Stomach smooth muscle (tissue), 2 donors: ENCODE data around the gene RAC3.

Source experiments
- H3K27ac ChIP-seq: one replicate; pipeline ENCODE4 v1.7.0; 2013; ENCODE audit warnings: mild to moderate bottlenecking, low read length, inconsistent platforms
- H3K27me3 ChIP-seq, 2 donors: one replicate each; pipeline ENCODE4 v1.7.0; 2013; ENCODE audit warnings: low read length in 2 of 2; ENCODE audit not compliant: insufficient read depth in 2 of 2, control insufficient read depth in 1 of 2
- H3K36me3 ChIP-seq, 2 donors: one replicate each; pipeline ENCODE4 v1.7.0; 2013; ENCODE audit warnings: low read length in 2 of 2; ENCODE audit not compliant: control insufficient read depth in 2 of 2, insufficient read depth in 2 of 2
- H3K4me1 ChIP-seq: one replicate; pipeline ENCODE4 v1.7.0; 2013; ENCODE audit warnings: low read length; ENCODE audit not compliant: control insufficient read depth, insufficient read depth
- H3K4me3 ChIP-seq, 2 donors: one replicate each; pipeline ENCODE4 v1.7.0; 2013; ENCODE audit warnings: low read length in 2 of 2
- H3K9ac ChIP-seq, 2 donors: one replicate each; pipeline ENCODE4 v1.7.0; 2013; ENCODE audit warnings: low read length in 2 of 2, mild to moderate bottlenecking in 1 of 2
- H3K9me3 ChIP-seq, 2 donors: one replicate each; pipeline ENCODE4 v1.7.0; 2013; ENCODE audit warnings: low read length in 2 of 2; ENCODE audit not compliant: control insufficient read depth in 2 of 2
- donor health status: healthy.
- donor health status: Pancreatic carcinoma.

RAC3 gene

GRCh38 chr17:82073446-82073845 is 42.0 kb downstream of the RAC3 start:
- no peaks in the 10 kb centered on the region for H3K27me3 ChIP-seq
- H3K9ac ChIP-seq: no peak overlapping the region
- H3K4me3 ChIP-seq: no peak overlapping the region
- no peaks in the 10 kb centered on the region for H3K36me3 ChIP-seq
- no peak overlapping the region for H3K27ac ChIP-seq
- H3K4me1 ChIP-seq: no peaks in the 10 kb centered on the region
- no peaks in the 10 kb centered on the region for H3K9me3 ChIP-seq

DNA sequence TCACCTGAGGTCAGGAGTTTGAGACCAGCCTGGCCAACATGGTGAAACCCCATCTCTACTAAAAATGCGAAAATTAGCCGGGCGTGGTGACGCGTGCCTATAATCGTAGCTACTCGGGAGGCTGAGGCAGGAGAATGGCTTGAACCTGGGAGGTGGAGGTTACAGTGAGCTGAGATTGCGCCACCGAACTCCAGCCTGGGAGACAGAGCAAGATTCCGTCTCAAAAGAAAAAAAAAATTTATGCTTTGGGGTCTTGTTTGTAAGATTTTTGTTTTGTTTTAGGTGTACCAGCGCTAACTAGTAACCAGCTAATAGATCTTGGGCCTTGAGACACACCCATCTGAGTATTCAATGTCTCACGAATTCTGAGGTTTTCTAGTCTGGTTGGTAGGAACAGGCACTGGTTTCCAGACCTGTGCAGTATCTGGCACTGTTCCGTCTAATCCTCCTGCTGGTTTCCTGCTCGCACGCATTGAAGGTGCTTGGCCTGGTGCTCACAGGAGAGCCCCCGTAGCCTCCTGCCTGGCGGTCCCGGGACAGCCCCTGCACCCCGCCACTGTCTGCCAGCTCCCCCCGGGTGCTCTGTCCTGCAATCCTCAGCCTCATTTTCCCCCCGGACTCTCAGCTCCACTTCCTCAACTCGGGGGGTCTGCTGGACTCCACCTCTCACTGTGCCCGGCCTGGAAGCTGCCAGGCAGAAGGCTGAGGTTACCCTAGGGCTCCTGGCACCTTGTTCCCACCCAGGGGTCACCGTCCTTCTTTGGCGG is 44.7 kb downstream of the RAC3 start:
- no peak overlapping the region for H3K9ac ChIP-seq
- no peaks in the 10 kb centered on the region for H3K27me3 ChIP-seq
- H3K9me3 ChIP-seq: no peaks in the 10 kb centered on the region
- no peak overlapping the region for H3K4me3 ChIP-seq
- peaks cover 1 to 8% of the 10 kb centered on the region in 2 donors for H3K36me3 ChIP-seq
- H3K4me1 ChIP-seq: no peaks in the 10 kb centered on the region
- no peak overlapping the region for H3K27ac ChIP-seq

GRCh38 chr17:82076785-82077591 is 45.5 kb downstream of the RAC3 start:
- Histone ChIP-seq H3K27ac (no peak overlapping the region), H3K36me3 (peaks cover 5 to 13% of the 10 kb centered on the region in 2 donors)

GRCh38 chr17:82077617-82078358 is 46.3 kb downstream of the RAC3 start:
- Histone ChIP-seq H3K9me3 (no peaks in the 10 kb centered on the region), H3K4me1 (no peaks in the 10 kb centered on the region), H3K9ac (no peak overlapping the region), H3K27me3 (no peaks in the 10 kb centered on the region), H3K36me3 (peaks cover 5 to 16% of the 10 kb centered on the region in 2 donors), H3K27ac (no peak overlapping the region), H3K4me3 (no peak overlapping the region)

More at GRCh38 chr17:82076785-82077591, 45.5 kb downstream of the RAC3 start:
- Histone ChIP-seq H3K27me3 (no peaks in the 10 kb centered on the region), H3K4me1 (no peaks in the 10 kb centered on the region), H3K9me3 (no peaks in the 10 kb centered on the region), H3K4me3 (no peak overlapping the region), H3K9ac (no peak overlapping the region)

DNA sequence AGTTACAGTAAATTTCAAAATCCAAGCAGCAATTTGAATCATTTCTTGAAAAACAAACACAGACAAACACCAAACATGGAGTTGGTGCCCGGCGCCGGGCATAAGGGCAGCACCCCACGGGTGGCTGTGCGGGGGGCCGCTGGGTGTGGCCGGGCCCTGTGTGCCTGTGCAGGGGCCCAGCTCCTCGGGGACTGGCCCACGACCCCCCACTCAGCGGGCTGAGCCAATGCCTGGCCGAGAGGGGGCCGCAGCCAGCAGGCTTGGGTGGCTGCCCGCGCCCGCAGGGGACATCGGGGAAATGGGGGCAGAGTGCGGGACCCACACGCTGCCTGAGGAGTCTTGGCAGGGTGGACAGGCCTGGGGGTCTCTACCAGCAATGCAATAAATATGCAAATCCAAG is 47.0 kb downstream of the RAC3 start:
- H3K27ac ChIP-seq: no peak overlapping the region
- H3K4me3 ChIP-seq: no peak overlapping the region
- H3K36me3 ChIP-seq: peaks cover 5 to 21% of the 10 kb centered on the region in 2 donors
- H3K9me3 ChIP-seq: no peaks in the 10 kb centered on the region
- H3K27me3 ChIP-seq: no peaks in the 10 kb centered on the region
- no peak overlapping the region for H3K9ac ChIP-seq
- H3K4me1 ChIP-seq: no peaks in the 10 kb centered on the region

- Histone ChIP-seq H3K36me3 (peaks cover 5 to 25% of the 10 kb centered on the region in 2 donors), H3K4me3 (no peak overlapping the region), H3K9ac (no peak overlapping the region), H3K27me3 (no peaks in the 10 kb centered on the region), H3K27ac (no peak overlapping the region), H3K4me1 (no peaks in the 10 kb centered on the region), H3K9me3 (no peaks in the 10 kb centered on the region)
Observed at GRCh38 chr17:82079001-82079677, 47.7 kb downstream of the RAC3 start.

- Histone ChIP-seq H3K27ac (no peak overlapping the region), H3K4me1 (no peaks in the 10 kb centered on the region), H3K27me3 (no peaks in the 10 kb centered on the region), H3K4me3 (no peak overlapping the region), H3K36me3 (peaks cover 5 to 29% of the 10 kb centered on the region in 2 donors), H3K9me3 (no peaks in the 10 kb centered on the region), H3K9ac (no peak overlapping the region)
Observed at GRCh38 chr17:82080048-82080788, 48.7 kb downstream of the RAC3 start.

- no peak overlapping the region for H3K9ac ChIP-seq
- peaks cover 6 to 30% of the 10 kb centered on the region in 2 donors for H3K36me3 ChIP-seq
Observed at GRCh38 chr17:82080789-82081464, 49.4 kb downstream of the RAC3 start.

GRCh38 chr17:82081546-82081945 is 50.1 kb downstream of the RAC3 start:
- Histone ChIP-seq H3K36me3 (peaks cover 12 to 33% of the 10 kb centered on the region in 2 donors), H3K27me3 (no peaks in the 10 kb centered on the region), H3K27ac (no peak overlapping the region), H3K4me1 (no peaks in the 10 kb centered on the region), H3K4me3 (no peak overlapping the region), H3K9me3 (no peaks in the 10 kb centered on the region), H3K9ac (no peak overlapping the region)

More at GRCh38 chr17:82080789-82081464, 49.4 kb downstream of the RAC3 start:
- H3K27me3 ChIP-seq: no peaks in the 10 kb centered on the region
- H3K9me3 ChIP-seq: no peaks in the 10 kb centered on the region
- no peaks in the 10 kb centered on the region for H3K4me1 ChIP-seq
- no peak overlapping the region for H3K27ac ChIP-seq
- no peak overlapping the region for H3K4me3 ChIP-seq
